Stimulated activated CD4-positive, alpha-beta T cell treated with anti-CD3 and anti-CD28 coated beads, TNF-alpha, amount 100 ng/mL, for 24 hours (primary cell): ENCODE results near the gene NR3C1.

Experiments
- DNase-seq, 3 experiments: peaks; one replicate each; pipeline ENCODE4 v3.0.0-alpha.2; 2020; ENCODE audit warnings: low read depth in 3 of 3

NR3C1 gene

DNA sequence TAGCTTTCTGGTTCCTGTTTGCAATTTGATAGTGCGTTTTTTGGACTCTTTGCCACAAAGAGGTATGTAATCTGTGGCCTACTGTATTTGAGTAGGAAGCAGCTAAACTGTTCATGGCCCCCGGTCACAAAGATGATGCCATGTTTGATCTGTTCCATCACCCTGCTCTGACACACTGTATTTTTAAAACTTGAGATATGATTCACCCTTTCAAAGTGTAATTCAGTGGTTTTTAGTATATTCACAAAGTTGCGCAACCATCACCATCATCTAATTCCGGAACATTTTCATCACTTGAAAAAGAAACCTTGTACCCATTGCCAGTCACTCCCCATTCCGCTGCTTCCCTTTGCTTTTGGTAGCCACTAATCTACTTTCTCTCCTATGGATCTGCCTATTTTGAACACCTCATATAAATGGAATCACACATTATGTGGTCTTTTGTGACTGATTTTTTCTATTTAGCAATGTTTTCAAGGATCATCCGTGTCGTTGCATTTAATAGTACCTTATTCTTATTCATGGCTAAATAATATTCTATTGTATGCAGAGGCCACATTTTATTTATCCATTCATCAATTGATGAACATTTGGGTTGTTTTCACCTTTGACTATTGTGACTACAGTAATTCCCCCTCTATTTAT is 141.6 kb downstream of the NR3C1 start:
- DNase-seq = peak in 2 of 3 experiments; percentile 0 to 7

DNA sequence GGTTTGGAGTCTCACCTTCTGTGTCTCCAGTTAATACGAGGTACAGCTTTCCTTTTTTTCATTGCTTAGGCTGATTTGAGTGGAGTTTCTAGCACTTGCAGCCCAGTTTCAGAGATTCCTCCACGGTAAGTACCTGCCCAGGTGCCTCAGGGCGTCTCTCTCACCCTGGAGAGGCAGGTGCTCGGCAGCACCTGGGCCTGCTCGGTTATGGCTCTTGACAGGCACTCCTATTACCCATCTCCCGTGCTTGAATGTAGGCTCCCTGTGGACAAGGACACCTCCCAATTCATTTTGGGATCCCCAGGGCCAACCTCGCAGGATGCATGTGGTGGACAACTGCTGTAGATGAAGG is 144.3 kb downstream of the NR3C1 start:
- DNase-seq = no peak

DNA sequence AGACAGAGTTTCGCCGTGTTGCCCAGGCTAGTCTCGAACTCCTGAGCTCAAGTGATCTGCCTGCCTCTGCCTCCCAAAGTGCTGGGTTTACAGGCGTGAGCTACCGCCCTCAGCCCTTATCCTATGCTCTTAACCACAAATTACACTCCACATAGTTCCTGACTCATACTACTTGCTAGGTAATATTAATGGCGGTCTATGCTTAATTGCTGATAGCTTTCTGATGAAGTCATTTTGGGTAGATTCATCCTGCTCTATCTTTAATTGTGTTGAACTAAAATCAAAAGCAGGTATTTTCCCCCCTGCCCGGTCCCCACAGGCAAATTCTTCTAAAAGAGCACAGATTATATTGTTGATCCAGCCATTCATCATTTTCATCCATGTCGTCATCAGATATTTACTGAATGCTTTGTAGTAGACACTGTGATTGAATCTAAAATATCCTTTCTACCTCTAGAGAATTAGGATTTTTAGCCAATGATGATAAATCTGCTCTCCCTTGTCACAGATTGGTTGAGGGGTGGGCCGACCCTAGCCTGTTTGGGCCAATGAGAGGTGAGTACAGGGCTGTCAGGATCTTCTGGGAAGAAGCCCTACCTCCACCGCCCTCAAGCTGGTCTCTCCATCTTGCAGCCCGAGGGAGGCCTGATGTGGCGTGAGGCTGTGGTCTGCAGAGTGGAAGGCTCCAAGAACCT is 144.8 kb downstream of the NR3C1 start:
- no peak for DNase-seq

DNA sequence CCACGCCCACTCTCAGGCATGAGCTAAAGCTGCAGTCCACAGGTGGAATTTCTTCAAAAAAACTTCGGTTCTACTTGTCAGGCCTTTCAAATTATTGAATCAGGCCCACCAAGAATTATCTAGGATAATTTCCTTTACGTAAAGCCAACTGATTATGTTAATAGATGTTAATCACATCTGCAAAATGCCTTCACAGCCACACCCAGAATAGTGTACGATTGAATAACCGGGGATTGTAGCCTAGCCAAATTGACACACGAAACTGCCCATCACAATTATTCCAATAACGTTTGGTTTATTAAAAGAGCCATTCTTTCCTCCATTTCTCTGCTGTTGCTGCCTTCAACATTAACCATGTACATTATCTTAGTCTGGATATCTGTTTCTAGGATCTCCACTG is 148.7 kb downstream of the NR3C1 start:
- DNase-seq = no peak

DNA sequence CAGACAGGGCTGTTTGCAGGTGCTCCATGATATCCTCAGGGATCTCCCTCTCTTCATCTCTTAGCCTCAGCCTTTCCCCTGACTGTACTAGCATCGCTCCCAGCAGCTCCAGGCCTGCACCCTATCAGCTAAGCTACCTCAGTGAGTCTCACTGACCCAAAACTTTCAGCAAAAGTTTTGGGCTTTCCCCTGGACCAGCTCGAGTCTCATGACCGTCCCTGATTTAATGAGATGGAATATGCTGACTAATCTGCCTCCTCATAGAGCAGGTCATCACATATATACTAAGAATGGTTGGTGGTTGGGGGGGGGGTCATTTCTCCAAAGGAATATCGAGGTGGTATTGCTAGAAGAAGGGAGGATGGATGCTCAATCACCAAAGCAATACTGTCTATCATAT is 151.5 kb downstream of the NR3C1 start:
- no peak for DNase-seq

DNA sequence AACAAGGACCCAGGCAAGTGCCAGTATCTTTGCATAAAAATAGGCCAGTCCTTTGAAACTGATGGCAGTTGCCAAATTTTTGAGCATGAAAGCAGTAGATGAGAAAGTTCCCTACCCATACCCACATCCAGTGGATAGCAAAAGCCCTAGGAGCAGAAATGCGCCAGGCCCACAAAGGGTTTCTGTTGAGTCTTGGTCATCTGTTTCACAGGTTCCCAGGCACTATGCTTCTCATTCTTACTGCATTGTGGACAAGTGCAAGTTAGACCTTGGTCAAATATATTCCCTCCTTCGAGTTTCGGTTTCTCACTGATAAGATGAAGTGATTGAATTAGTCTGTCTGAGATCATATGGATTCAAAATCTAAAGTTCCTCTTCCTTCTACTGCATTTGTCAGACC is 152.3 kb downstream of the NR3C1 start:
- no peak for DNase-seq

DNA sequence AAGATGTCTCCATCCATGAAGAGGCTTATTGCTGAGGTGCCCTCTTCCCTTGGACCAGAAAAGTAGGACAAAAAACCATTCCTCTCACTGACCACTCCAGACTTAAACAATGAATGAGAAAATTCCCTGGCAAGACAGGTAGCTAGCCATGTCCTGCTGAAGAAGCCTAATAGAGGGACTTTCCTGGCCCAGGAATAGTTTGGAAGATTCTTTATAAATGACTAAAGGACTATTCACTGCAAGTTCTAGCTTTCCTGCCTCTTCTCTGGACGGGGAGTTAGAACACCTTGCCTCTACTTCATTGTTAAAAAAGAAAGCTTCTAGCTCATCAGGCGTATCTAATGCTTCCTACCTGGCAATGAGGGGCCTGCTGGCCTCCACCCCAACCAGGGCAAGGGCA is 153.6 kb downstream of the NR3C1 start:
- no peak for DNase-seq

DNA sequence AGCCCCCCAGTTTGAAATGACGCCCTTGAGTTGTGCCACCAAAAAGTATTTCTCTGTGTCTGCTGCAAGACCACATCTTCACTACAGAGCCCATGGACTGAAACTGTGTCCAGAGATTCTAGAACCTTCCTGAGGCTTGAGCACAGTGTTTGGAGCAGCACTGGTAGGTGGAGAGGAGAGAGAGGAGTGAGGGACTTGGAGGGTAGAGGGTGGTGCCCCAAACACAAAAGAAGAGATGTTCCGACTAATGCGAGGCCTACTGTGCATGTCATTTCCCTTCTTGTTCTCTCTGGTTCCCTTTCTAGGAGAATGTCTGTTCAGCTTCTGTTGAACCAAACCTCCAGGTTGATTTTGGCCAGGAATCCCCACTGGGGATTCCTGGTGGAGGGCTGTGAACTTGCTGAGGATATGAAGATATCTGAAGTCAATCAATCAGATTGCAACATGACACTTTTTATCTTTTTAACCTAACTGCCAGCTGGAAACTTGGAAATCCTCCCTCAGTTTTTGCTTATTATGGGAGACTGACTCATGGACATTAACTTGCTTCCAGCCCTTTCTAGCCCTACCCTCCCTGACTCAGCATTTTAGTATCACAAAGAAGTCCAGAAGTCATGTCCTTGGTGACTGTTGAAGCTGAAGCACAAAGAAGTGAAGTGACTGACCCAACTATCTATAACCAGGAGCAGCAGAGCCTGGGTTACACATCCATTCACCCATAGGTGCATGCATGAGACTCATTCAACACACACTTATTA is 154.5 kb downstream of the NR3C1 start:
- no peak for DNase-seq

DNA sequence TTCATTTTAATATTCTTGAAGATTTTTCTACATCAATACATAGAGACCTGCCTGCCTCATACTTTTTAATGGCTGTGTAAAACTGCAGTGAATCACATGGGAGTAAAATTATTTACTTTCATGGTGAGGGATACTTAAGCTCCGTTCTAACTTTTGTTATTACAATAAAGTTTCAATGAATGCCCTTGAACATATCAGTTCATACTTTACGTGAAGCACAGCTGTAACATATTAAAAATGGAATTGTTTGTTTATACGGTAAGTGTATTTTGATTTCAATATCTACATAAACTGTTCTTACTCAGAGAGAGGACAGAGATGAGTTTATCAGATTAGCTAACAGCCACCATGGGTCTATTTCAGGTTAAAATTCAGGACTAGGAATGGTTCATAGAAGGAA is 155.1 kb downstream of the NR3C1 start:
- DNase-seq = no peak

DNA sequence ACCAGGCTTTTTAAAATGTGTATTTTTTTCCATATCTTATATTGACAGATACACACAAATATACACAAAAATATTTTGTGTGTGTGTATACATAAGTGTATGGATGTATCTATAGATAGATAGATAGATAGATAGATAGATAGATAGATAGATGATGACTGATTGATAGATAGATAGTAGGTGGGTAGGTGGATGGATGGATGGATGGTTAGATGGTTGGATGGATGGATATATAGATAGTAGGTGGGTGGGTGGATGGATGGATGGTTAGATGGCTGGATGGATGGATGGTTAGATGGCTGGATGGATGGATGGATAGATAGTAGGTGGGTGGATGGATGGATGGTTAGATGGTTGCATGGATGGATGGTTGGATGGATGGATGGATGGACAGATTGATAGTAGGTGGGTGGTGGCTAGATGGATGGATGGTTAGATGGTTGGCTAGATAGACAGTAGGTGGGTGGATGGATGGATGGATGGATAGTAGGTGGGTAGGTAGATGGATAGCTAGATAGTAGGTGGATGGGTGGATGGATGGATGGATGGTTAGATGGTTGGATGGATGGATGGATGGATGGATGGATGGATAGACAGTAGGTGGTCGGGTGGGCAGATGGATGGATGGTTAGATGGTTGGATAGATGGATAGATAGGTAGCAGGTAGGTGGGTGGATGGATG is 156.2 kb downstream of the NR3C1 start:
- no peak for DNase-seq

DNA sequence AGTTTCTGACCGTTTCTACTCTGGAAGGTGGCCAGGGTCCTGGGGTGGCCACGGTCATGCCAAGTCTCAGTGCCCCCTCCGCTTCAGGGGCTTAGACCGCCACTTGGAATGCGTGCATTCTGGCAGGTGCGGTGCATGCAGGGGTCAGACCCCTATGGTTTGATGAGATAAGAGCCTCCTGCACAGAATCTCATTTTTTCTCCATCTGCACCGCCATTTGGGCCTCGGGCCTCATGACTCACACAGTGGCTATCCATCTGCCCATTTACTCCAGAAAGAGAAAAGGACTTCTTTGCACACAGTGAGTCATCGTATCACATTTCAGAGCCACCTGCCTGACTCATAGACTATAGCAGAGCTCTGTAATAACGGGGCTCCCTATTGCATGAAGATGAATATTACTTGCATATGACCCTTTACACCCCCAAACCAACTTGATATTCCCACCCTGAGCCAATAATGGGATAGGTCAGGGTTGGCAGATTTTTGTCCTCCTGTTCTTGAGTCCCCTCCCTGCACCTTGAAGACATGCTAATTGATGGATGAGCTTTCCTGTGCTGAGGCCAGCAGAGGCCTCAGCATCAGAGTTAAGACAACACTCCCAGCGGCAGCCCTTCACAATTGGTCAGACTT is 157.4 kb downstream of the NR3C1 start:
- no peak for DNase-seq

DNA sequence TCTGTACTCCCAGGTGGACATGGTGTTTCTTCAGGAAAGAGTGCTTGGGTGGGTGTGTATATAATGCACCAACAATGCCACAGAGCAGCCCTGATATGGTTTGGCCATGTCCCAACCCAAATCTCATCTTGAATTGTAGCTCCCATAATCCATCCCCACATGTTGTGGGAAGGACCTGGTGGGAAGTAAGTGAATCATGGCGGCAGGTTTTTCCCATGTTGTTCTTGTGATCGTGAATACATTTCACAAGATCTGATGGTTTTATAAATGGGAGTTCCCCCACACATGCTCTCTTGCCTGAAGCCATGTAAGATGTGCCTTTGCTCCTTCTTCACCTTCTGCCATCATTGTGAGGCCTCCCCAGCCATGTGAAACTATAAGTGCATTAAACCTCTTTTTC is 158.5 kb downstream of the NR3C1 start:
- no peak for DNase-seq

DNA sequence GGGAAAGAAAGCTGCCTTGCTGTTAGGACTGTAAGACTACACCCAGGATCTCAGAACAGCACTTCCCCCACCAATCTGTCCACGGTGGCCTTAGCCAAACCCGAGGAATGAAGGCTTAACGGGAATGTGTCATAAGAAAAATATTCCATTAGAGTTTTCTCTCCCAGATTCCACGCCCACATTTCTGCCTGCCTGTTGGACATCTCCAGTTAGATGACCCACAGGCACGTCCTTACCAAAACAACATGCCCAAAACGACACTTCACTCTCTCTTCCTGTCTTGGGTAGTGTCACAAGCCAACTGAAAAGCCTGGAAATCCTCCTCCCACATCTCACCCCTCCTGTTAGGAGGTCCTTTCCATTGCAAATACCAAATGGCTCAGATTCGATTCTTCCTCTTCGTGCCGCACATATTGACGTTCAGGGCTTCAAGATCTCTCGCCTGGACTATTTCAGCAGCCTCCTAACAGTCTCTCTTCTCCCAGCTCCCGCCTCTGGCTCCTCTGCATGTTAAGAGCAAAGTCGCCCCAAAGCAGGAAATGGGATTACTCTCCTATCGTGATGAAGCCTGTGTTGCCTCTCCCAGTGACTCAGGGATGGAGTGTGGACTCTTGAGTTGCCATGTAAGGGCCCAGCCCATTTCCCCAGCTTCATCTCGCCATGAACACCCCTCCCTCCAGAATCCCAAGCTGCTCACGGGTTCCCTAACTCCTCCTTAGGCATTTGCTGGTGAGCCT is 159.3 kb downstream of the NR3C1 start:
- no peak for DNase-seq

DNA sequence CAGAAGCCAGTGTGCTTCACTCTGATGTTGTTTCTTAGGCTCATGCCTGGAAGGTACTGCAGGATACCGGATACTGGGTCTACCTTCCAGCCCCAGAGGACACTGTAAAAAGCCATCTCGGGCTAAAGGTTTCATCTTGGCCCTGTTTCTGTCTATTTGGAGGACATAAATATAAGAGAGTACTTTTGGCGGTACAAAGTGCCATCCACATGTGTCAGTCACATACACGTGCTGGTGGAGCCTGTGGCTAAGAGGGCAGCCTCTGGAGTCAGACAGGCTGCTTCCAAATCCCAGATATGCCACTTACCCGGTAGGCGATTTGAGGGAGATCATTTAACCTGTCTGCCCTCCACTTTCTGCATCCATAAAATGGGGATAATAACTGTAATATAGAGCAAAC is 160.4 kb downstream of the NR3C1 start:
- DNase-seq = no peak

DNA sequence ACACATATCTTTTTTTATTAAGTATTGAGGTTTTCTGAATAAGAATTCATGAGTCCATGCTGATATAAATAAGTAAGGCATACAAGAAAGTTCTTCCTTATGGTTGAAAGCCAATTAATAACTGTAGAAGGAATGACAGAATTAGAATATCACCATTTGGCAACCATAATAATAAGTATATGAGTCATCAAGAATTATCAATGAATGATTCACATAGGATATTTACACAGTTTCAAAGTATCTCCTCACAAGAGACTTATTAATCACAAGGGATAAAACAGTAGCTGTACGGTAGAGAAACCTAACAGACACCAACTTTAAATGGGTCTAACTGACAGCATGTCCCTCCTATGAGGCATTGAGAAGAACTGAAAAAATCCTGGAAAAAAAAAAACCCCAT is 161.6 kb downstream of the NR3C1 start:
- no peak for DNase-seq

DNA sequence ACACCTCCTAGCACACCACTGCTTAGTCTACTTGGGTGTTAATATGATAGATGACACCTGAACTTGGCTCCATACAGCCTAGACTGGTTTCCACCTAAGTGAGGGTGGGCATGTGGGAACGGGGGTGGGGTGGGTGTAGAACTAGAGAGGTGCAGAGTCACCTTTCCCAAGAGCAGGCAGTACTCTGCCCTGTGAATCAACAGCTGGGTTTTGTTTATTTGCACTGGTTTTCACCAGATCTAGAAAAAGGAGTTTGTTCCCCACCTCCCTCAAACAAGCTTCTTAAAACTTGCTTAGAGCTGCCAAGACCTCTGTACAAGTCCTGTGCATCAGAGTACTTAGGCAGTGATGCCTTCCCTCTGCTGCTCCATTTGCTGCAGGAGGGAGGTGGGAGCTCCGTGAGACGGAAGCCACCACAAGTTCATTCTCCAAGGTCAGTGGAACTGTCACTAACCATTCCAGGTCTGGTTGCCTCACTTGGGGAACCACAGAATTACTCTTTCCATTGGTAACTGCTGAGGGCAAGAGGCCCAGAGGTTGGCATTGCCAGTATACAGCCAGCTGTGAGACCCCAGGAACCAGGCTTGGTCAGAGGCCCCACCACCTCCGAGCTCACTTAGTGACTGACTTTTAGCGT is 163.5 kb downstream of the NR3C1 start:
- no peak for DNase-seq

DNA sequence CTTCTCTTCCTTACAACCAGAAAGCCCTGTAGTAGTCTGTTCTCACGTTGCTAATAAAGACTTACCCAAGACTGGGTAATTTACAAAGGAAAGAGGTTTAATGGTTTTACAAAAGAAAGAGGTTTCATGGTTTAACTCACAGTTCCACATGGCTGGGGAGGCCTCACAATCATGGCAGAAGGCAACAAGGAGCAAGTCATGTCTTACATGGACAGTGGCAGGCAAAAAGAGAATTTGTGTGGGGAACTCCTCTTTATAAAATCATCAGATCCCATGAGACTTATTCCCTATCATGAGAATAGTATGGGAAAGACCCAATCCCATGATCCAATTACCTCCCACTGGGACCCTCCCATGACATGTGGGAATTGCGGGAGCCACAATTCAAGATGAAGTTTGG is 164.9 kb downstream of the NR3C1 start:
- no peak for DNase-seq

DNA sequence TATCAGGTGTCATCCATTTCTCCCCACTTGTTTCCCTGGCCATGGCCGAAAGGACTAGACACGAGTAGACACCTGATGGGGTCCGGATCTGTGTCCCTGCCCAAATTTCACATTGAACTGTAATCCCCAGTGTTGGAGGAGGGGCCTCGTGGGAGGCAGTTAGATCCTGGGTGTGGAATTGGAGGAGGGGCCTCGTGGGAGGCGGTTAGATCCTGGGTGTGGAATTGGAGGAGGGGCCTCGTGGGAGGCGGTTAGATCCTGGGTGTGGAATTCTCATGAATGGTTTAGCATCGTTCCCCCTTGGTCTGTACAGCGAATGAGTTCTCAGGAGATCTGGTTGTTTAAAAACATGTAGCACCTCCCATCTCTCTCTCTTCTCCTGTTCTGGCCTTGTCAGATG is 165.8 kb downstream of the NR3C1 start:
- no peak for DNase-seq

DNA sequence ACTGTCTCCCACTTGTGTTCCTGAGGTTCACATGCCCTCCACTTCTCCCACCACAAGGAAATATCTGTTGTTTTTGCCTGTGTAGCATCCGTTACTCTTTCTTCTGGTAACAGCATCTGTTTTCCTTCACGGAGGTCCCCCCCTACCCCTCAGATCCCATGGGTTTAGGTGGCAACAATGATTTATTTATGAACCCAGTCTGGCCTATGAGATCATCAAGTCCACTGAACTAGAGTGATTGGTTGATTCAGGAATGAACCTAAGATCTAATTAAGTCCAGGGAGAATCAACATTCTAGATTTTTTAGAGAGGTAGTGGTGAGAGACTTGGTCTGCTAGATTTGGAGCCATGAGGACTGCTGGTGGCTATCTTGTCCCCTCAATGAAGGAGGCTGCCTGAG is 166.8 kb downstream of the NR3C1 start:
- no peak for DNase-seq

DNA sequence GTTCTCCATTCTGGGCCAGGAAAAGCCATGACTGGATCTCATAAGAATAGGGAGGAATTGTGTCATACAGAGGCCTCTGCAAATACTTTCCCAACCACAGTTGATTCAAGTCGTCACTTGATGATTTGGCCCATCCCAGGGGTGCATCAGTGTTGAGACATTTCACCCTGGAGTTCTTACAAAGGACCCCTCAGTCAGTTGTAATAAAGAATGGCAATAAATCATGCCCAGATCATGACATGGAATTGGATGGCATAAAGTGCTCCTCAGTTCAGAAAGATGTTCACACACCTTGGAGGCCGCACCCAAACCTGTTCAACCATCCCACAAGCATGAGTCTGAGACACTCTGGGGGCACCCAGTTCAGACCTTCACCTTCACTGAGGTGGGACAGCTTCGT is 168.1 kb downstream of the NR3C1 start:
- no peak for DNase-seq
